HG03097 (cell line): ENCODE measurements around the gene STRN3.
"Not testable (repeated sequence)": the region's sequence is repeated elsewhere in the genome, so short reads cannot be mapped to it uniquely, and the experiment has no call there.

Source experiments
- ATAC-seq: cut with Tn5 transposase; IDR thresholded peaks from one replicate; pipeline ENCODE4 v1.9.1; 2021; ENCODE audit not compliant: unreplicated experiment, low FRiP score

STRN3 gene

GRCh38 chr14:31006703-31007102, 19.5 kb downstream of the STRN3 start:
- ATAC-seq = no peak

GRCh38 chr14:31004007-31004406, 22.2 kb downstream of the STRN3 start:
- not testable (repeated sequence) for ATAC-seq

- ATAC-seq = no peak
Observed at GRCh38 chr14:31003284-31003683, 22.9 kb downstream of the STRN3 start.

- no peak for ATAC-seq
Observed at GRCh38 chr14:31001339-31001658, 24.9 kb downstream of the STRN3 start.

GRCh38 chr14:31000629-31001338, 25.4 kb downstream of the STRN3 start:
- no peak for ATAC-seq

GRCh38 chr14:30999038-30999773, 27.0 kb downstream of the STRN3 start:
- ATAC-seq = no peak

- no peak for ATAC-seq
Observed at GRCh38 chr14:30998100-30998706, 28.0 kb downstream of the STRN3 start.

- ATAC-seq = no peak
Observed at GRCh38 chr14:30996892-30997659, 29.1 kb downstream of the STRN3 start.

GRCh38 chr14:30995689-30996088, 30.5 kb downstream of the STRN3 start:
- no peak for ATAC-seq

- ATAC-seq = no peak
Observed at GRCh38 chr14:30994681-30995620, 31.2 kb downstream of the STRN3 start.

GRCh38 chr14:30993071-30993470, 33.1 kb downstream of the STRN3 start:
- ATAC-seq = no peak

- no peak for ATAC-seq
Observed at GRCh38 chr14:30991408-30991807, 34.8 kb downstream of the STRN3 start.

GRCh38 chr14:30990770-30991169, 35.4 kb downstream of the STRN3 start:
- ATAC-seq = no peak

- no peak for ATAC-seq
Observed at GRCh38 chr14:30988509-30988908, 37.7 kb downstream of the STRN3 start.

- no peak for ATAC-seq
Observed at GRCh38 chr14:30985796-30986195, 40.4 kb downstream of the STRN3 start.

- ATAC-seq = no peak
Observed at GRCh38 chr14:30983858-30984257, 42.3 kb downstream of the STRN3 start.

GRCh38 chr14:30982533-30982932, 43.6 kb downstream of the STRN3 start:
- ATAC-seq = no peak

- ATAC-seq = no peak
Observed at GRCh38 chr14:30980980-30981379, 45.2 kb downstream of the STRN3 start.

- ATAC-seq = not testable (repeated sequence)
Observed at GRCh38 chr14:30980106-30980704, 46.0 kb downstream of the STRN3 start.

- ATAC-seq = no peak
Observed at GRCh38 chr14:30977752-30978151, 48.4 kb downstream of the STRN3 start.
